Mesendoderm (in vitro differentiated cells): Measurements from ENCODE around the gene MLLT3.
A peak's percentile ranks its signal among the peaks of the same experiment; 100 is the strongest.

Experiments used
- DNase-seq: peaks from one replicate; pipeline ENCODE4 v3.0.0; 2013
- H2AK5ac ChIP-seq: 2 replicates; pipeline ENCODE4 v1.6.1; 2013; ENCODE audit warnings: low read length, inconsistent platforms
- H2BK120ac ChIP-seq: 2 replicates; pipeline ENCODE4 v1.6.1; 2013; ENCODE audit warnings: low read depth, mild to moderate bottlenecking, low read length, moderate library complexity, mixed read lengths
- H2BK15ac ChIP-seq: replicated peaks from 2 replicates; pipeline ENCODE4 v1.6.1; 2013; ENCODE audit warnings: low read depth, mild to moderate bottlenecking, moderate library complexity
- H2BK5ac ChIP-seq: 2 replicates; pipeline ENCODE4 v1.6.1; 2013; ENCODE audit warnings: low read length, inconsistent platforms
- H3K18ac ChIP-seq: 2 replicates; pipeline ENCODE4 v1.6.1; 2013; ENCODE audit warnings: mild to moderate bottlenecking, low read length, mixed read lengths
- H3K23ac ChIP-seq: one replicate; pipeline ENCODE4 v1.6.1; 2013; ENCODE audit warnings: low read length
- H3K27ac ChIP-seq: 2 replicates; pipeline ENCODE4 v1.5.1; 2013; ENCODE audit warnings: low read depth, mild to moderate bottlenecking, inconsistent platforms, low read length, moderate library complexity
- H3K27me3 ChIP-seq: 2 replicates; pipeline ENCODE4 v1.6.1; 2013; ENCODE audit warnings: low read length, control low read depth, mild to moderate bottlenecking, inconsistent platforms; ENCODE audit not compliant: insufficient read depth, poor library complexity
- H3K36me3 ChIP-seq: 2 replicates; pipeline ENCODE4 v1.6.1; 2013; ENCODE audit warnings: low read length, inconsistent platforms; ENCODE audit not compliant: control insufficient read depth, insufficient read depth
- H3K4ac ChIP-seq: one replicate; pipeline ENCODE4 v1.6.1; 2013; ENCODE audit warnings: low read depth, mild to moderate bottlenecking, low read length, moderate library complexity
- H3K4me1 ChIP-seq: 2 replicates; pipeline ENCODE4 v1.6.1; 2013; ENCODE audit warnings: low read depth, low read length, inconsistent platforms; ENCODE audit not compliant: control insufficient read depth
- H3K4me2 ChIP-seq: 2 replicates; pipeline ENCODE4 v1.6.1; 2013; ENCODE audit warnings: low read length
- H3K4me3 ChIP-seq: 2 replicates; pipeline ENCODE4 v1.5.1; 2013; ENCODE audit warnings: mild to moderate bottlenecking, low read length
- H3K56ac ChIP-seq: one replicate; pipeline ENCODE4 v1.6.1; 2013; ENCODE audit warnings: low read length
- H3K79me1 ChIP-seq: 2 replicates; pipeline ENCODE4 v1.6.1; 2013; ENCODE audit warnings: low read length, inconsistent platforms
- H3K79me2 ChIP-seq: 2 replicates; pipeline ENCODE4 v1.6.1; 2013; ENCODE audit warnings: mild to moderate bottlenecking, low read length; ENCODE audit not compliant: control insufficient read depth, insufficient read depth
- H3K9ac ChIP-seq: 2 replicates; pipeline ENCODE4 v1.6.1; 2013; ENCODE audit warnings: low read length, inconsistent platforms
- H4K5ac ChIP-seq: one replicate; pipeline ENCODE4 v1.6.1; 2013; ENCODE audit warnings: low read length
- H4K8ac ChIP-seq: one replicate; pipeline ENCODE4 v1.6.1; 2013; ENCODE audit warnings: low read depth, mild to moderate bottlenecking, control low read depth, low read length, moderate library complexity
- WGBS: extraction: QIAGEN DNeasy Blood & Tissue Kit; methylation state at CpG from one replicate; pipeline ENCODE4 v1.1.7; 2013; ENCODE audit warnings: low lambda C conversion rate, missing lambda C conversion rate; ENCODE audit not compliant: insufficient coverage; ENCODE audit errors: extremely low coverage; 5-methylcytosine and 5-hydroxymethylcytosine counted together

Gene MLLT3

GRCh38 chr9:20558566-20559016 is 63.7 kb downstream of the MLLT3 start:
- Histone ChIP-seq H3K4me3 (no peak overlapping the region), H3K56ac (no peak overlapping the region), H3K27ac (no peak overlapping the region), H3K36me3 (no peaks in the 10 kb centered on the region), H4K5ac (no peak overlapping the region), H2BK15ac (no peak overlapping the region), H3K79me1 (no peaks in the 10 kb centered on the region), H3K4me2 (no peak overlapping the region), H3K79me2 (no peaks in the 10 kb centered on the region), H3K27me3 (no peaks in the 10 kb centered on the region), H3K18ac (no peak overlapping the region), H2BK120ac (no peak overlapping the region), H3K9ac (no peak overlapping the region), H4K8ac (no peak overlapping the region), H3K4me1 (no peaks in the 10 kb centered on the region), H3K4ac (no peak overlapping the region), H2AK5ac (no peak overlapping the region), H3K23ac (no peak overlapping the region), H2BK5ac (no peak overlapping the region)
- WGBS = no CpG with 5 or more reads among the region's 2 CpGs
- peak; percentile 58 for DNase-seq

- DNase-seq = no peak
- no peaks in the 10 kb centered on the region for H3K36me3 ChIP-seq
- no peak overlapping the region for H2BK5ac ChIP-seq
- no peak overlapping the region for H4K8ac ChIP-seq
- no peak overlapping the region for H3K4ac ChIP-seq
- H3K4me1 ChIP-seq = no peaks in the 10 kb centered on the region
- H2AK5ac ChIP-seq = no peak overlapping the region
- H3K79me2 ChIP-seq = no peaks in the 10 kb centered on the region
- H3K27ac ChIP-seq = no peak overlapping the region
- H2BK15ac ChIP-seq = no peak overlapping the region
- H3K18ac ChIP-seq = no peak overlapping the region
- H3K4me2 ChIP-seq = no peak overlapping the region
- no peak overlapping the region for H3K9ac ChIP-seq
- no peak overlapping the region for H3K4me3 ChIP-seq
- H3K56ac ChIP-seq = no peak overlapping the region
- H3K79me1 ChIP-seq = no peaks in the 10 kb centered on the region
- no CpG with 5 or more reads among the region's 5 CpGs for WGBS
- no peak overlapping the region for H3K23ac ChIP-seq
- no peak overlapping the region for H2BK120ac ChIP-seq
- no peaks in the 10 kb centered on the region for H3K27me3 ChIP-seq
- H4K5ac ChIP-seq = no peak overlapping the region
Observed at GRCh38 chr9:20557890-20558565, 64.3 kb downstream of the MLLT3 start.

GRCh38 chr9:20557285-20557684 is 65.0 kb downstream of the MLLT3 start:
- H2BK15ac ChIP-seq = no peak overlapping the region
- no peak overlapping the region for H4K8ac ChIP-seq
- no peak overlapping the region for H3K4ac ChIP-seq
- no peaks in the 10 kb centered on the region for H3K4me1 ChIP-seq
- no CpG with 5 or more reads among the region's 1 CpG for WGBS
- H3K4me2 ChIP-seq = no peak overlapping the region
- H3K56ac ChIP-seq = no peak overlapping the region
- no peaks in the 10 kb centered on the region for H3K79me2 ChIP-seq
- no peaks in the 10 kb centered on the region for H3K79me1 ChIP-seq
- H3K27ac ChIP-seq = no peak overlapping the region
- H3K27me3 ChIP-seq = no peaks in the 10 kb centered on the region
- no peak overlapping the region for H2BK5ac ChIP-seq
- H3K18ac ChIP-seq = no peak overlapping the region
- no peak for DNase-seq
- H3K23ac ChIP-seq = no peak overlapping the region
- H4K5ac ChIP-seq = no peak overlapping the region
- no peak overlapping the region for H3K9ac ChIP-seq
- no peak overlapping the region for H3K4me3 ChIP-seq
- no peak overlapping the region for H2AK5ac ChIP-seq
- H2BK120ac ChIP-seq = no peak overlapping the region
- H3K36me3 ChIP-seq = no peaks in the 10 kb centered on the region

GRCh38 chr9:20553558-20554149 is 68.6 kb downstream of the MLLT3 start:
- no peak overlapping the region for H4K8ac ChIP-seq
- no peak overlapping the region for H2AK5ac ChIP-seq
- no CpG with 5 or more reads among the region's 1 CpG for WGBS
- no peak overlapping the region for H4K5ac ChIP-seq
- no peaks in the 10 kb centered on the region for H3K4me1 ChIP-seq
- no peaks in the 10 kb centered on the region for H3K27me3 ChIP-seq
- no peak overlapping the region for H3K23ac ChIP-seq
- H3K36me3 ChIP-seq = no peaks in the 10 kb centered on the region
- H2BK120ac ChIP-seq = no peak overlapping the region
- no peak overlapping the region for H3K18ac ChIP-seq
- H3K79me1 ChIP-seq = no peaks in the 10 kb centered on the region
- no peak overlapping the region for H3K4me3 ChIP-seq
- H3K56ac ChIP-seq = no peak overlapping the region
- no peak for DNase-seq
- H2BK5ac ChIP-seq = no peak overlapping the region
- no peak overlapping the region for H2BK15ac ChIP-seq
- H3K27ac ChIP-seq = no peak overlapping the region
- H3K4me2 ChIP-seq = no peak overlapping the region
- no peak overlapping the region for H3K9ac ChIP-seq
- no peaks in the 10 kb centered on the region for H3K79me2 ChIP-seq
- H3K4ac ChIP-seq = no peak overlapping the region

- Histone ChIP-seq H3K4me3 (no peak overlapping the region), H3K9ac (no peak overlapping the region), H2BK5ac (no peak overlapping the region), H3K23ac (no peak overlapping the region), H3K79me2 (no peaks in the 10 kb centered on the region), H2BK15ac (no peak overlapping the region), H4K8ac (no peak overlapping the region), H3K27me3 (no peaks in the 10 kb centered on the region), H3K79me1 (no peaks in the 10 kb centered on the region), H3K4ac (no peak overlapping the region), H2BK120ac (peak overlapping the region; percentile 28), H3K4me1 (no peaks in the 10 kb centered on the region), H3K18ac (no peak overlapping the region), H3K36me3 (no peaks in the 10 kb centered on the region), H4K5ac (no peak overlapping the region), H2AK5ac (no peak overlapping the region), H3K4me2 (no peak overlapping the region), H3K27ac (no peak overlapping the region), H3K56ac (no peak overlapping the region)
- WGBS = no CpG with 5 or more reads among the region's 3 CpGs
- no peak for DNase-seq
Observed at GRCh38 chr9:20552874-20553557, 69.3 kb downstream of the MLLT3 start.
